GM19324 (cell line): ENCODE measurements around the gene FAM219A.
A peak's percentile ranks its signal among the peaks of the same experiment; 100 is the strongest.

Experiments used
- ATAC-seq: cut with Tn5 transposase; IDR thresholded peaks from one replicate; pipeline ENCODE4 v1.9.1; 2021; ENCODE audit warnings: mild to moderate bottlenecking, moderate library complexity; ENCODE audit not compliant: unreplicated experiment, low FRiP score

FAM219A gene, protein sequence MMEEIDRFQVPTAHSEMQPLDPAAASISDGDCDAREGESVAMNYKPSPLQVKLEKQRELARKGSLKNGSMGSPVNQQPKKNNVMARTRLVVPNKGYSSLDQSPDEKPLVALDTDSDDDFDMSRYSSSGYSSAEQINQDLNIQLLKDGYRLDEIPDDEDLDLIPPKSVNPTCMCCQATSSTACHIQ

GRCh38 chr9:34458013-34458958 is at the start of gene FAM219A, which contains the start of gene DNAI1:
TSS of gene FAM219A (minus strand) at chr9:34458570. CDS start at chr9:34458263, 307 bp downstream.
TSS of gene DNAI1 (plus strand) at chr9:34458805. CDS start at chr9:34459006, 201 bp downstream.
- ATAC-seq = peak; percentile 98

GRCh38 chr9:34507966-34508365 is 49.6 kb upstream of the FAM219A start:
- ATAC-seq = no peak

- ATAC-seq = no peak
Measured at GRCh38 chr9:34507556-34507955, 49.2 kb upstream of the FAM219A start.

GRCh38 chr9:34506623-34507022 is 48.3 kb upstream of the FAM219A start:
- ATAC-seq = no peak

GRCh38 chr9:34505370-34506120 is 47.2 kb upstream of the FAM219A start:
- ATAC-seq = no peak

DNA sequence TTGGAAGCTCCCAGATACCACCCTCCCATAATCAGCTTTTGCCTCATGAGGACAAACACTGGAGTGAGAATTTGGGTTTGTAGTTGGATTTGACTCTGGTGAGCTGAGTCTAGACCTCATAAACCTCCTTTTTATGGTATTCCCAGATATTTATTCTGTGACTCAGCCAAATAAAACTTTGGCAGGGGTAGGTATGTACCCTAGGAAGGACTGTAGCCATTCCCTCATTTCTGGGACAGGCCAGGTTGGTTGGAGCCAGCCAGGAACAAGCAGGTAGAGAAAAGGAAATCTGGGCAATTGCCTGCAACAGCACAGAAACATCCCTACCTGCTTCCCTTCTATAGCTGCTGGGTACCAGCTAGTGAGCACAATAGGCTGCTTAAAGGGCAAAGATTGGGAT is 45.0 kb upstream of the FAM219A start:
- ATAC-seq = no peak

GRCh38 chr9:34502891-34503290 is 44.5 kb upstream of the FAM219A start:
- no peak for ATAC-seq

GRCh38 chr9:34502471-34502870 is 44.1 kb upstream of the FAM219A start:
- no peak for ATAC-seq

GRCh38 chr9:34501889-34502425 is 43.6 kb upstream of the FAM219A start:
- ATAC-seq = no peak

- ATAC-seq = no peak
Measured at GRCh38 chr9:34501372-34501771, 43.0 kb upstream of the FAM219A start.

GRCh38 chr9:34500623-34501267 is 42.4 kb upstream of the FAM219A start:
- no peak for ATAC-seq

- no peak for ATAC-seq
Measured at GRCh38 chr9:34499076-34499475, 40.7 kb upstream of the FAM219A start.

- ATAC-seq = no peak
Measured at GRCh38 chr9:34498553-34498952, 40.2 kb upstream of the FAM219A start.

DNA sequence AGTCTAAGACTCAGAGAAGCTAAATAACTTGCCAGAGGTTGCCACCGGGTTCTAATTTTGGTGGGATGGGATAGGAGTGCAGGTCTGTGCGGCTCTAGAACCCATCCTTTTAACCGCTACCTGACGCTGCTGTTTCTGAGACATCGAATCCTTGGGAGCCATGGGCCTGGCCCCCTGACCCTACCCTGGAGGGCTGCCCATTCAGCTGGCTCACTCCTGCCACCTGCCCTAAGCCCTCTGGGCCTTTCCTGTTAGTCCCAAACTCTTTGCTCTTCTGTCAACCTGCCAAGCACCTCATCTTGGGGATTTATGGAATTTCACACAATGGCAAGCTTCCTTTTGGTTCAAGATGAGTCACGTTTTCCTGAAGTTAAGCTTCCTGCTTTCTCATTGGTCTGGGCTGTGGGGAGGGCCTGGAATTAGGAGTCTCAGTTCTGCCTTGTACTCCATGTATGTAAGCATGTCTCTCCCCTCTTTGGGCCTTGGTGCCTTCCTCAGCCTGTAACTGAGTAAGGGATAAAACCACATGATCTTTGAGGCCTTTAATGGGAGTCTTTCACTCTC is 37.9 kb upstream of the FAM219A start:
- ATAC-seq = no peak

DNA sequence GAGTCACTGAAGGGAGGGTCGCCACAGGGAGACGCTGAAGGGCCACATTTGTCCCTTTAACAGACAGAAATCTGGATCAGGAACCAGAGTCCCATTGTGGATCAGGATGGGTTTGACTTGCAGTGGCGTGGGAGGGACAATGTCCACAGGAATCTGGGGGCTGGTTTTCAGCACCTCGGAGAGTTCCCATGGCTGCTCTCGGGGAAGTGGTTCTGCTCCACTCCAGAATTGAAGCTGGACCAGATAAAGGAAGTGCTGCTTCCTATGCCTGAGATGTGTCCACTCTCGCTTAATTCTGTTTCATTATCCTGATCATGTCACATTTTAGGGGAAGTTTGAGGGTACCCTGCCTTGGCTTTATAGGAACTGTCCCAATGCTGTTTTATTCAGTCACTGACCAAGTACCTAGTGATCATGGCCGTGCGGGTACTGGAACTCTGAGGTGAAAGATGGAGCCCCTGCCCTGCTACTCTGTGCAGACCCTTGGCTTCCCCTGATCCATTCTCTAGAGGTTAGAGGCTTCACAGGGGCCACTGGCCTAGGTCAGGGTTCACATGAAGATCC is 35.7 kb upstream of the FAM219A start:
- no peak for ATAC-seq

DNA sequence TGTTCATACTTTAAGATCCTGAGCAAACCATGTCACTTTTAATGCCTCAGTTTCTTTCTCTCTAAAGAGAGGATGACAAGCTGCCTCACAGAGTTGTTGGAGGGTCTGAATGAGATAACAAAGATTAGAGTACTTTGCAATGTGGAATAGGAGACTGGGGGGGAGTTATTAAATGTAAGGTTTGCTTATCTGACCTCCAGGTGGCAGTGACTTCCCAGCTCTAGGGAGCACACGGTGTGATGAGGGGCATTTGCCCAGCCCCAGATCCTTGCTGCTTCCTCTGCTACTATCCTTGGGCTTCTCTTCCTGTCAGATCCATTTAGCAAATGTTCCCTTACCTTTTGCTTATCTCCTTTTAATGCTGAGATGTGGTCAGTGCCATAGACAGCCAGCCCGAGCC is 33.7 kb upstream of the FAM219A start:
- ATAC-seq = no peak

GRCh38 chr9:34491596-34491995 is 33.2 kb upstream of the FAM219A start:
- ATAC-seq = no peak

GRCh38 chr9:34490760-34491159 is 32.4 kb upstream of the FAM219A start:
- ATAC-seq = no peak

DNA sequence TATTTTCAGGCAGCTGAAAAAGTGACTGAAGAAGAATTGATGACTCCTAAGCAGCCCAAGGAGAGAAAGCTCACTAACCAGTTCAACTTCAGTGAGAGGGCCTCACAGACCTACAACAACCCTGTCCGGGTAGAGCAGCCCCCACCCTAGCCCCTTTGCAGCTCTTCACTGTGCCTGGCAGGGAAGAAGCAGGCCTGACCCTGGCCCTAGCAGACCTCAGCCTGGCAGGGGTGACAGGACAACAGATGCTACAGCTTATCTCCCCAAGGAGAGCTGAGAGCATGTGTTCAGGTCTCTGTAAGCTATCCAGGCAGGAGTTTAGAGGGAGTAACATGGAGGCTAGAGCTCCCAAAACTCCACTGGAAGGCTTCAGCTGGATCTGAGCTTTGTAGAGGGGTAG is 32.0 kb upstream of the FAM219A start:
- no peak for ATAC-seq

GRCh38 chr9:34486572-34486971 is 28.2 kb upstream of the FAM219A start:
- ATAC-seq = no peak
